K562 (cell line): ENCODE results near the gene MAPK1IP1L. TPM values are rescaled to one million over a fixed set of nuclear protein-coding genes. Genes with fewer than 3 reads are reported as not detected.

Experiments used
- C11orf30 ChIP-seq: fragments of 450-650 bp; IDR thresholded peaks from 2 replicates; pipeline ENCODE4 v1.6.1; 2016; ENCODE audit warnings: low read depth, mild to moderate bottlenecking
- CBFB ChIP-seq: sonication (generic); formaldehyde crosslinking; IDR thresholded peaks from 2 replicates; pipeline ENCODE4 v1.4.0; 2020; ENCODE audit warnings: mild to moderate bottlenecking, missing genetic modification reagents
- GTF2E2 ChIP-seq: fragments of 200-800 bp; sonication (Bioruptor generic); IDR thresholded peaks from 2 replicates; pipeline ENCODE4 v1.6.1; 2016; ENCODE audit warnings: missing genetic modification characterization, missing compliant biosample characterization
- KDM1A ChIP-seq, 2 experiments: fragments of 450-650 bp; IDR thresholded peaks; 2 replicates each; pipeline ENCODE4 v1.6.1; 2016; ENCODE audit warnings: mild to moderate bottlenecking in 2 of 2
- KDM2B ChIP-seq: fragments of 250-450 bp; sonication (Bioruptor Pico); IDR thresholded peaks from 2 replicates; pipeline ENCODE4 v1.8.0; 2021; ENCODE audit warnings: mild to moderate bottlenecking, moderate library complexity
- MCM7 ChIP-seq, 2 experiments: fragments of 450-650 bp; IDR thresholded peaks; 2 replicates each; pipeline ENCODE4 v1.6.1; 2016 to 2018
- MYNN ChIP-seq, 2 experiments: sonication (generic); formaldehyde crosslinking in 1 of 2; IDR thresholded peaks; 2 replicates each; pipeline versions ENCODE4 v1.5.0 to v1.6.1; 2016 to 2020; ENCODE audit warnings: antibody characterized with exemption in 1 of 2, missing genetic modification reagents in 1 of 2
- NFE2L1 ChIP-seq: fragments of 450-650 bp; IDR thresholded peaks from 2 replicates; pipeline ENCODE4 v1.6.1; 2016; ENCODE audit warnings: missing genetic modification characterization, low read depth, mild to moderate bottlenecking, missing compliant biosample characterization, moderate library complexity, borderline replicate concordance
- OTX1 ChIP-seq: fragments of 450-650 bp; formaldehyde crosslinking; IDR thresholded peaks from 2 replicates; pipeline ENCODE4 v1.4.0; 2022; ENCODE audit warnings: mild to moderate bottlenecking
- PHF21A ChIP-seq: fragments of 450-650 bp; IDR thresholded peaks from 2 replicates; pipeline ENCODE4 v1.6.1; 2017; ENCODE audit warnings: low read depth, borderline replicate concordance
- SIN3A ChIP-seq, 2 experiments: fragments of 150-350 bp in 1 of 2; IDR thresholded peaks; 2 replicates each; pipeline ENCODE4 v1.6.1; 2011 to 2016; ENCODE audit warnings: borderline replicate concordance in 2 of 2, low read depth in 2 of 2, low read length in 2 of 2, mild to moderate bottlenecking in 2 of 2, moderate library complexity in 2 of 2; ENCODE audit not compliant: control insufficient read depth in 1 of 2
- ZNF197 ChIP-seq: fragments of 200-800 bp; sonication (Bioruptor generic); IDR thresholded peaks from 2 replicates; pipeline ENCODE4 v1.6.1; 2016; ENCODE audit warnings: low read depth, missing genetic modification characterization, missing compliant biosample characterization
- ZNF445 ChIP-seq: fragments of 250-450 bp; sonication (Bioruptor Pico); IDR thresholded peaks from 2 replicates; pipeline ENCODE4 v1.4.0; 2020; ENCODE audit warnings: low read depth, mild to moderate bottlenecking, moderate library complexity
- ZNF551 ChIP-seq: fragments of 250-450 bp; sonication (Bioruptor Pico); IDR thresholded peaks from 2 replicates; pipeline ENCODE4 v1.5.0; 2021; ENCODE audit warnings: mild to moderate bottlenecking, moderate library complexity
- ZNF561 ChIP-seq: fragments of 450-650 bp; formaldehyde crosslinking; conservative IDR thresholded peaks from 2 replicates; pipeline ENCODE4 v1.4.0; 2020; ENCODE audit warnings: mild to moderate bottlenecking, moderate library complexity
- polyA plus RNA-seq, 8 experiments: library from polyadenylated mRNA; depleted of rRNA in 4 of 8; stranded (reverse) in 5 of 8; unstranded in 3 of 8; fragments of >200 nt; fragmentation: Nextera tagmentation in 2 of 8; fragmentation: Illumina TruSeq in 1 of 8; extraction: Ambion mirVana in 2 of 8; extraction: Trizol in 1 of 8; gene quantifications; 2 replicates each; pipeline versions ENCODE4 v1.2.1 to v1.2.3, GENCODE V29; 2011 to 2014; ENCODE audit warnings: inconsistent platforms in 1 of 8, missing spikeins in 1 of 8
- total RNA-seq, 7 experiments: library from RNA; depleted of rRNA in 6 of 7; stranded (reverse); fragments of >200 nt in 6 of 7; fragmentation: Illumina TruSeq in 2 of 7; extraction: Trizol in 2 of 7; gene quantifications; 2 replicates each; pipeline versions ENCODE4 v1.2.1 to v1.2.3, GENCODE V29; 2011 to 2021; ENCODE audit warnings: low replicate concordance in 1 of 7
- TF ChIP-seq, protein P1 (sequence below): fragments of 150-350 bp; IDR thresholded peaks from 2 replicates; pipeline ENCODE4 v1.6.1; 2014; ENCODE audit warnings: low read depth, mild to moderate bottlenecking, low read length, borderline replicate concordance
- TF ChIP-seq, protein P2 (sequence below): IDR thresholded peaks from 2 replicates; pipeline ENCODE4 v1.6.1; 2011; ENCODE audit not compliant: insufficient read length; ENCODE audit errors: extremely low read depth
- TF ChIP-seq, protein P3 (sequence below): sonication (generic); formaldehyde crosslinking; IDR thresholded peaks from 2 replicates; pipeline ENCODE4 v1.8.1; 2022; ENCODE audit warnings: missing genetic modification reagents
- TF ChIP-seq, protein P4 (sequence below): sonication (generic); formaldehyde crosslinking; IDR thresholded peaks from 2 replicates; pipeline ENCODE4 v1.8.0; 2022; ENCODE audit warnings: mild to moderate bottlenecking, missing genetic modification reagents

The MAPK1IP1L gene
- total and polyA plus RNA-seq, 9 of the 15 experiments (the other 6 are each of a cell fraction or from before 2014, with no cell fraction given), result 32.7 to 99.4 (median 49.8) TPM

DNA sequence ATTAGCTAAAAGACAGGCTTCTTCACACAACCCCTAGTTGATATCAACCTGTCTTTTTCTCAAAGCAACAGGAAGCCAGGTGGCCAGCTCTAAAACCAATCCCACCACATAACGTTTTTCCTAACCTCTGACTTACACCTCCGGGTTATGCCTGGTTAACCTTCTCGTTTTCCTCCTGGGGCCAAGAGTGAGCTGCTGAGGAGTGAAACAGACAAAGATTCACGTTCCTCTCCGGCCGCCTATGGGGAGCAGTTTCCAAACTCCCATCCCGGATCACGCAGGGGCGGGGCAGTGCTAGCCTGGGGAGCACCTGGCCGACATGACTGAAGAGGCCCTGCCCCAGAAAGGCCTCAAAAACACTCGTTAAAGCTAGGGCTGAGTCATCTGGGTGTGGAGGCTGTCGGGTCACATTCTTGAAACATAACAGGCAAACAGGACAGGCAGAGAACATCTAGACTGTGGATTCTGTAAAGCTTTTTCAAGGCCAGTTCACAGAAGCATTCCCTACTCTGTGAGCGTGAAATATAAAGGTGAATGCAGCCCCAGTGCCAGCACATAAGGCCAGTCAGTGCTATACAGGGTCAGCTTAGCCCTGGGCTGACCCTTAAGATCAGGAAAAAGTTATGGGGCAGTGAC is 51.7 kb downstream of the MAPK1IP1L start (continued):
- no peak for TF ChIP-seq ZNF551 (CRISPR knock-in tag)
- TF ChIP-seq ZNF197, result no peak; the same call in 1 of the 2 replicates
- TF ChIP-seq, protein P1, sequence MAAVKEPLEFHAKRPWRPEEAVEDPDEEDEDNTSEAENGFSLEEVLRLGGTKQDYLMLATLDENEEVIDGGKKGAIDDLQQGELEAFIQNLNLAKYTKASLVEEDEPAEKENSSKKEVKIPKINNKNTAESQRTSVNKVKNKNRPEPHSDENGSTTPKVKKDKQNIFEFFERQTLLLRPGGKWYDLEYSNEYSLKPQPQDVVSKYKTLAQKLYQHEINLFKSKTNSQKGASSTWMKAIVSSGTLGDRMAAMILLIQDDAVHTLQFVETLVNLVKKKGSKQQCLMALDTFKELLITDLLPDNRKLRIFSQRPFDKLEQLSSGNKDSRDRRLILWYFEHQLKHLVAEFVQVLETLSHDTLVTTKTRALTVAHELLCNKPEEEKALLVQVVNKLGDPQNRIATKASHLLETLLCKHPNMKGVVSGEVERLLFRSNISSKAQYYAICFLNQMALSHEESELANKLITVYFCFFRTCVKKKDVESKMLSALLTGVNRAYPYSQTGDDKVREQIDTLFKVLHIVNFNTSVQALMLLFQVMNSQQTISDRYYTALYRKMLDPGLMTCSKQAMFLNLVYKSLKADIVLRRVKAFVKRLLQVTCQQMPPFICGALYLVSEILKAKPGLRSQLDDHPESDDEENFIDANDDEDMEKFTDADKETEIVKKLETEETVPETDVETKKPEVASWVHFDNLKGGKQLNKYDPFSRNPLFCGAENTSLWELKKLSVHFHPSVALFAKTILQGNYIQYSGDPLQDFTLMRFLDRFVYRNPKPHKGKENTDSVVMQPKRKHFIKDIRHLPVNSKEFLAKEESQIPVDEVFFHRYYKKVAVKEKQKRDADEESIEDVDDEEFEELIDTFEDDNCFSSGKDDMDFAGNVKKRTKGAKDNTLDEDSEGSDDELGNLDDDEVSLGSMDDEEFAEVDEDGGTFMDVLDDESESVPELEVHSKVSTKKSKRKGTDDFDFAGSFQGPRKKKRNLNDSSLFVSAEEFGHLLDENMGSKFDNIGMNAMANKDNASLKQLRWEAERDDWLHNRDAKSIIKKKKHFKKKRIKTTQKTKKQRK, result no peak
- TF ChIP-seq C11orf30, result peak; percentile 72
- no peak for TF ChIP-seq NFE2L1 (tag)
- no peak for TF ChIP-seq GTF2E2 (tag)
- no peak for TF ChIP-seq KDM1A (IDR thresholded peaks at IDR 0.05)
- no peak for TF ChIP-seq ZNF445
- TF ChIP-seq, protein P2, sequence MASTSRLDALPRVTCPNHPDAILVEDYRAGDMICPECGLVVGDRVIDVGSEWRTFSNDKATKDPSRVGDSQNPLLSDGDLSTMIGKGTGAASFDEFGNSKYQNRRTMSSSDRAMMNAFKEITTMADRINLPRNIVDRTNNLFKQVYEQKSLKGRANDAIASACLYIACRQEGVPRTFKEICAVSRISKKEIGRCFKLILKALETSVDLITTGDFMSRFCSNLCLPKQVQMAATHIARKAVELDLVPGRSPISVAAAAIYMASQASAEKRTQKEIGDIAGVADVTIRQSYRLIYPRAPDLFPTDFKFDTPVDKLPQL, result no peak
- no peak for TF ChIP-seq KDM2B (CRISPR knock-in tag)
- no peak for TF ChIP-seq MCM7 (IDR thresholded peaks at IDR 0.05)
- no peak for TF ChIP-seq MYNN (IDR thresholded peaks at IDR 0.05)
- no peak for TF ChIP-seq MYNN (CRISPR knock-in tag; IDR thresholded peaks at IDR 0.05)
- TF ChIP-seq, protein P3, sequence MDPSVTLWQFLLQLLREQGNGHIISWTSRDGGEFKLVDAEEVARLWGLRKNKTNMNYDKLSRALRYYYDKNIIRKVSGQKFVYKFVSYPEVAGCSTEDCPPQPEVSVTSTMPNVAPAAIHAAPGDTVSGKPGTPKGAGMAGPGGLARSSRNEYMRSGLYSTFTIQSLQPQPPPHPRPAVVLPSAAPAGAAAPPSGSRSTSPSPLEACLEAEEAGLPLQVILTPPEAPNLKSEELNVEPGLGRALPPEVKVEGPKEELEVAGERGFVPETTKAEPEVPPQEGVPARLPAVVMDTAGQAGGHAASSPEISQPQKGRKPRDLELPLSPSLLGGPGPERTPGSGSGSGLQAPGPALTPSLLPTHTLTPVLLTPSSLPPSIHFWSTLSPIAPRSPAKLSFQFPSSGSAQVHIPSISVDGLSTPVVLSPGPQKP (CRISPR knock-in tag), result no peak
- TF ChIP-seq SIN3A (IDR thresholded peaks at IDR 0.05; ENCODE audit: borderline replicate concordance in 2 of 2, control insufficient read depth in 1 of 2, low read depth in 2 of 2, low read length in 2 of 2), result no peak
- no peak for TF ChIP-seq CBFB
- TF ChIP-seq OTX1 (CRISPR knock-in tag), result no peak
- TF ChIP-seq ZNF561 (CRISPR knock-in tag), result no peak
- TF ChIP-seq PHF21A, result no peak
- TF ChIP-seq, protein P4, sequence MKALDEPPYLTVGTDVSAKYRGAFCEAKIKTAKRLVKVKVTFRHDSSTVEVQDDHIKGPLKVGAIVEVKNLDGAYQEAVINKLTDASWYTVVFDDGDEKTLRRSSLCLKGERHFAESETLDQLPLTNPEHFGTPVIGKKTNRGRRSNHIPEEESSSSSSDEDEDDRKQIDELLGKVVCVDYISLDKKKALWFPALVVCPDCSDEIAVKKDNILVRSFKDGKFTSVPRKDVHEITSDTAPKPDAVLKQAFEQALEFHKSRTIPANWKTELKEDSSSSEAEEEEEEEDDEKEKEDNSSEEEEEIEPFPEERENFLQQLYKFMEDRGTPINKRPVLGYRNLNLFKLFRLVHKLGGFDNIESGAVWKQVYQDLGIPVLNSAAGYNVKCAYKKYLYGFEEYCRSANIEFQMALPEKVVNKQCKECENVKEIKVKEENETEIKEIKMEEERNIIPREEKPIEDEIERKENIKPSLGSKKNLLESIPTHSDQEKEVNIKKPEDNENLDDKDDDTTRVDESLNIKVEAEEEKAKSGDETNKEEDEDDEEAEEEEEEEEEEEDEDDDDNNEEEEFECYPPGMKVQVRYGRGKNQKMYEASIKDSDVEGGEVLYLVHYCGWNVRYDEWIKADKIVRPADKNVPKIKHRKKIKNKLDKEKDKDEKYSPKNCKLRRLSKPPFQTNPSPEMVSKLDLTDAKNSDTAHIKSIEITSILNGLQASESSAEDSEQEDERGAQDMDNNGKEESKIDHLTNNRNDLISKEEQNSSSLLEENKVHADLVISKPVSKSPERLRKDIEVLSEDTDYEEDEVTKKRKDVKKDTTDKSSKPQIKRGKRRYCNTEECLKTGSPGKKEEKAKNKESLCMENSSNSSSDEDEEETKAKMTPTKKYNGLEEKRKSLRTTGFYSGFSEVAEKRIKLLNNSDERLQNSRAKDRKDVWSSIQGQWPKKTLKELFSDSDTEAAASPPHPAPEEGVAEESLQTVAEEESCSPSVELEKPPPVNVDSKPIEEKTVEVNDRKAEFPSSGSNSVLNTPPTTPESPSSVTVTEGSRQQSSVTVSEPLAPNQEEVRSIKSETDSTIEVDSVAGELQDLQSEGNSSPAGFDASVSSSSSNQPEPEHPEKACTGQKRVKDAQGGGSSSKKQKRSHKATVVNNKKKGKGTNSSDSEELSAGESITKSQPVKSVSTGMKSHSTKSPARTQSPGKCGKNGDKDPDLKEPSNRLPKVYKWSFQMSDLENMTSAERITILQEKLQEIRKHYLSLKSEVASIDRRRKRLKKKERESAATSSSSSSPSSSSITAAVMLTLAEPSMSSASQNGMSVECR (CRISPR knock-in tag), result no peak
